DMS153 treated with DMSO at 0.1 percent for 48 hours (cell line): Measurements from ENCODE around the gene KCNK15.
A peak's percentile ranks its signal among the peaks of the same experiment; 100 is the strongest.
"Not testable (repeated sequence)": the region's sequence is repeated elsewhere in the genome, so short reads cannot be mapped to it uniquely, and the experiment has no call there.

Experiments used
- DNase-seq: peaks from one replicate; lab custom pipeline; 2025; ENCODE audit not compliant: unreplicated experiment; lab: John Stamatoyannopoulos, UW

The KCNK15 gene

DNA sequence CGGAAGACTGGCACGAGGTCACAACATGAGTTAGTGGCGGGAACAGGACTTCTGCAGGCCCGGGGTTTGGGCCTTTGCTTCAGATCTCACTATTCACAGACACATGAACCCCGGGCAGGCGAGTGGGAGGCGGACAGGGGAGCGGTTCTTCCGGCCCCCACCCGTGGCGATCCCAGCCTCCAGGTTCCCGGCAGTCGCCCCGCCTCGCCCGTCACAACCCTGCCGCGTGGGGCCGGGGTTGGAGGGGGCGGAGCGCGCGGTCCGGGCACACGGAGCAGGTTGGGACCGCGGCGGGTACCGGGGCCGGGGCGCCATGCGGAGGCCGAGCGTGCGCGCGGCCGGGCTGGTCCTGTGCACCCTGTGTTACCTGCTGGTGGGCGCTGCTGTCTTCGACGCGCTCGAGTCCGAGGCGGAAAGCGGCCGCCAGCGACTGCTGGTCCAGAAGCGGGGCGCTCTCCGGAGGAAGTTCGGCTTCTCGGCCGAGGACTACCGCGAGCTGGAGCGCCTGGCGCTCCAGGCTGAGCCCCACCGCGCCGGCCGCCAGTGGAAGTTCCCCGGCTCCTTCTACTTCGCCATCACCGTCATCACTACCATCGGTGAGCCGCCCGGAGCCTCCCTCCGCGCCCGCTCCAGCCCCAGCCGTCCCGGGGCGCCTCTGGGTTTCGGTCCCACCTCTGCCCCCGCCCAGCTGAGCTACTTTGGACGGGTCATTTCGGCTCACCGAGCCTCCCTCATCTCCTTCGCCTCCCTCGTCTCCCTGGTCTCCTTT, at the start of gene KCNK15:
TSS of gene KCNK15 (plus strand) at position 268 of the 769 bp plus-strand sequence. CDS start at position 314, 46 bp downstream.
- DNase-seq = no peak

DNA sequence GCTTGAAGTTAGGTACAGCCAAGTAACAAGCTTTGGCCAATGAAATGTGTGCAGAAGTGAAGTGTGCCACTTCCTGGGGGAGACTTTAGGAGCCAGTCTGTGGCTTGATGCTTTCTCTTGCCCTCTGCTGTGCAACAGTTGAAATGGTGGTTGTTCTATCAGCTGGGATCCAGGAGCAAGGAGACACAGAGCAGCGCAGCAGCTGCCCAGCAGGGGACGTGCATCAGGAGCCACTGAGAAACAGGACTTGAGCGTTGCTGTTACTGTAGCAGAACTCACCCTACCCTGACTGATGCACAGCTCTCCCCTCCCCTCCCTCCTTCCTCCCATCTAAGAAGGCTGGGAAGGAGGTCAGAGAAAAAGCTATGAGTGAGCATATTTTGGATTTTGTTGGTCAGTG, 49.4 kb upstream of the KCNK15 start:
- no peak for DNase-seq

DNA sequence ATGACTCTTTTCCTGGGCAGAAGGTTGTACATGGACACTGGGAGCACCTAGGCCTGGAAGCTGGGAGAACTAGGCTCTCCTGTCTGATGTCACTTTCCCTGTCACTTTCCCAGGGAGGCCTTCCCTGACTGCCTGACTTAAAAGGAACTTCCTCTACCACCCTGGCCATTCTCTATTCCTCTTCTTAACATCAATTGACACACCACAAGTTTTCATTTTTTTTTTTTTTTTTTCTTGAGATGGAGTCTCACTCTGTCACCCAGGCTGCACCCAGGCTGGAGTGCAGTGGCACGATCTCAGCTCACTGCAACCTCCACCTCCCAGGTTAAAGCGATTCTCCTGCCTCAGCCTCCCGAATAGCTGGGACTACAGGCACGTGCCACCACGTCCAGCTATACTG, 48.6 kb upstream of the KCNK15 start:
- DNase-seq = not testable (repeated sequence)

DNA sequence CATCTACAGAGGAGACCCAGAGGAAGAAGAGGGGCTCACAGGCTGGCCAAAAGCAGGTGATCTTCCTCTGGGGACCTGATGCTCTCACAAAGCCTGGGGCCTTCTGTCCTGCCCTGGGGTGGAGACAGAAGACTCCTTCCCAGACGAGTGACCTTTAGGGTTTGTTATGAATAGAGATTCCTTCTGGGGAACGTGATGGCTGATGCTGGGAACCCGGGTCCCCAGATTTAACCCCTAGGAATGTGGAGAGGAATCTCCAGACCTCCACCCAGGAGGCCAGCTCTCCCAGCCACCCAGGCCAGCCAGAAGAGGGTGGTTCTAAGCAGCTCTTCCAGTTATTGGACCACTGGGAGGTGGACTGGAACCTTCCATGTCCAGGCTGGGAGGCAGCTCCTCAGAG, 47.3 kb upstream of the KCNK15 start:
- DNase-seq = no peak

DNA sequence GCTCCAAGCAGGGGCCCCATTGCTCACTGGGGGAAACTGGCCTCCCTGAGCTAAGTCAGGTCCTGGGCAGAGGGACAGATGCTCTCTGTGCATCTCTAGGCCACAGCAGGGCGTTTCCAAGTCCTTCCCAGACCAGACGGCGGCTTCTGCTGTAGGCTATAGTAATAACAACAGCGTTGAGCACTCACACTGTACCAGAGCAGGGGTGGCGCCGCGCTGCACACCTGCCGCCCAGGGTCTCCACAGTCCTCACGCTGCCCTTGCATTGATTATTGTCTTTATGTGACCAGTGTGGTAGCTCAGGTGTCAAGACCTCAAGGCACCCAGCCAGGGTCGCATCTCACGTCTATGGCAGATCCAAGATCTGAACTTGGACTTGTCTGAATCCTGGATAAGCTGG, 45.4 kb upstream of the KCNK15 start:
- DNase-seq = peak; percentile 21

DNA sequence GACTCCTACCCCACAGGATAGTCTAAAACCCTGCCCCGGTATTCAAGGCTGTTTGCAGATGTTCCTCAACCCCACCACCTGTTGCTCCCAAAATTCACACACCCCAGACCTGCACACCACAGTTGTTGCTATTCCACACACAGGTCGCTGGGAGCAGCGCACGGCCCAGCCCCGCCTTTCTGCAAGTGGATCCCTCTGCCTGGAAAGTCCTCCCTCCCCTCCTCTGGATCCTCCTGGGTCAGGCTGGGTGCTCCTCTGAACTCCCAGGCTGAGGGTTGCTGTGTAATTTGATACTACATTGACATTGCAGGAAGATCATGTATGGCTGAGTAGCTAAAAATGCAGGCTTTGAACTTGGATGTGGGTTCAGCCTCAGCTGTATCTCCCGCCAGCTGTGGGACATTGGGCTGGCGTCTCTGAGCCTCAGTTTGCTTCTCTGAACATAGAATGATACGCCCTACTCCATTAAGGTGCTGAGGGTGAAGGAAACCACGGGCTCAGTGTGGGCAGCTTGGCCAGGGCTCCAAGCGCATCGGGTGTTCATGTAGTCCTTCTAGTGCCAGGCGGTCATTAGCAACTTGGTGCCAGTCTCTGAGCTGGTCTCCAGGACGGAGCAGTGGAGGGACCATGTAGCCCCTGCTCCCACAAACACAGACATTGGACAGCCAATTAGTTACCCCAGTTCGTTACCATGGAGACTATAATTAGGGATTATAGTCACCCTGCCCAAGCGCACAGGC, 44.4 kb upstream of the KCNK15 start:
- peak; percentile 18 for DNase-seq

DNA sequence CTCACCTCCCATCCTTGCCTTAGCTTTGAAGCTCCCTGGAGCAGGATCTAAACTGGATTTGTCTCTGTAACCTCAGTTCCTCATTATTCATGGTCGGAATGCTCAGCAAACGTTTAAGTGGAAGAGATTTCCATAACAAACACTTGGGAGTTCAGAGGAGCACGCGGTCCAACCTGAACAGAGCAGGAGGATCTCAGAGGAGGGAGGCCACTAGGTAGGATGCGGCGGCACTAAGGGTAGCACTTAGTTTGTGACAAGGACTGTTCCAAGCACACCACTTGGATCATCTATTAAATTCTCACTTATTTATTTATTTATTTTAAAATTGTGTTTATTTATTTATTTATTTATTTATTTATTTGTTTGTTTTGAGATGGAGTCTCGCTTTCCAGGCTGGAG, 43.8 kb upstream of the KCNK15 start:
- DNase-seq = no peak

DNA sequence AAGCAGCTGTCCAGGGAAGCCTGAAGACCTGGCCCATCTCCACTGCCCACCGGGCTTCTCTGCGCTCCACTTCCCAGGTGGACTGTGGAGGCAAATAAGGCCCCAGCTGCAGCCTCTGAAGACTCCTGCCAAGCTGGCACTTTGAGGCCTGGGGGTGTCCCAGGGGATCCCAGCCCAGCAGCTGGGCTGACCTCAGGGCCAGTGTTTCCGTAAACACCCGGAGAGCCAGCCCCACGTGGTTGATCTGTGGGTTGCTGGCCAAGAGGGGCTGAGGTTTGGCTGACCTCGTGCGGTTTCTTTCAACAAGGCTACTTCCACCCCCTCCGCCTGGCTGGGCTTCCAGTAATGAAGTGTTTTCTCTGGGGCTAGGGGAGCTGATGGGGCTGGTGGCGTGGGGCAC, 42.9 kb upstream of the KCNK15 start:
- no peak for DNase-seq

DNA sequence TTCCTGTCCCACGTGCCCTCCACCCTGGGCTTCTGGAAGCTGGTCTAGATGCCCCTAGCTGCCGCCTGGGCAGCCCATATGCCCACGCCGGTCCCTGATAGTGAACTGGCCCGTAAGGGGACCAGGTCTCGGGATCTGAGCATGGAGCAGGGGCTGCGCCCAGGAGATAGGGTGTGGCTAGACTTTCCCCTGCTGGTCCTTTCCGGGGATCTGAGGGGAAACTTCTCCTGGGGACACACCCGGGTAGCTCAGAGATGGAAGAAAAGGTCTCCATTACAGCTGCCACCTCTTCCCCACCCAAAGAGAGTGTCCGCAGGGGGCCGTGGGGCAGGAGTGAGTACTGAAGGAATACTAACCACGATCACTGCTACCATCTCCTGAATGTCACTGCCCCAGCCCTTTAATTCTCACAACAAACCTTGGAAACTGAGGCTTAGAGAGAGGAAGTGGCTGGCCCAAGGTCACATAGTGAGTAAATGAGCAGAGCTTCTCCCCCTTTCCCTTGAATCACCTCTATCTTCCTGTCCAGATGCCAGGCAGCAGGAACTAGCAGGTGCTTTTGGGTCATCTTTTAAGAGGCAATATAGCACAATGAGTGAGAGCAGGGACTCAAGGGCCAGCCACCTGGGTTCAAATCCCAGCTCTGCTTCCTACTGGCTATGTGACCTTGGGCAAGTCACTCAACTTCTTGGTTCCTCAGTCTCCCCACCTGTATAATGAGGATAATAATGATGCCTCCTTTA, 42.3 kb upstream of the KCNK15 start:
- DNase-seq = no peak

DNA sequence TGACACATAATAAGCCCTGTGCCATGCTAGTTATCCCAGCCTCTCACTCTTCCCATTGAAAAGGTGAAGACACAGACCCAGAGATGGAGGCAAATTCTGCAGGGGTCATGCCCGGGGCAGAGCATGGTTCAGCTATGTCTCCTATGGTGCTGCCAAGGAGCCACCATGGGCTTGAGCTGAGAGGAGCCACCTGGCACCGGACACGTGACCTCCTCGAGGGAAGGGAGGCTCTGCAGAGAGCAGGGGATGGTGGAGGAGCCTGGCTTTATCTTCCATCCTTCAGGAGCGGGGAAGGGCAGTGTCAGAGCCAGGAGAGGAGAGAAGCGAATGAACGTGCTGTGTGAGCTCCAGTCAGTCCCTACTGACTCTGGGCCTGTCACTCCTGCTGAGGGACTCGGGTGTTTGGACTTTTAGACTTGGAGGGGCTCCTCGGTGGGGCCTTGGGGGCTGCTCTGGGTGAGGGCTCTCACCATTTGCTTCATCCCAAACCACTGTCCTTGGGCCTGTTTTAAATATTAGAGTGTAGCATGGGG, 41.6 kb upstream of the KCNK15 start:
- no peak for DNase-seq

DNA sequence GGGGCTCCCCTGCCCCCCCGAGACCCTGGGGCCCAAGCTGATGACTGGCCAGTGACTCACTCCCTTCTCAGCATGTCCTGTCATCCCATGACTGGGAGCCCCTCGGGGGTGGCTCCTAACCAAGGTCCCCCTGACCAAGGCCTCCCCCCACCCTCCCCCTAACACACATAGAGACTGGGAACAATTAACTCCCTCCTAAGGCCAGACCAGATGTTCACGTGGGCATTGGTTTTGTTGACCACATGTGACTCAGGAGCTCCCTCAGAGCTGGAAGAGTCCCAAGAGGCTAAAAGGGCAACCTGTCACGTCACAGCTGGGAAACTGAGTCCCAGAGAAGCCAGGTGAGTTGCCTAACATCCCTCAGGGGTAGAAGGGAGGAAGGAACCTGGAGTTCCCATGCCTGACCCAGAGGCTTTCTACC, 41.1 kb upstream of the KCNK15 start:
- no peak for DNase-seq

DNA sequence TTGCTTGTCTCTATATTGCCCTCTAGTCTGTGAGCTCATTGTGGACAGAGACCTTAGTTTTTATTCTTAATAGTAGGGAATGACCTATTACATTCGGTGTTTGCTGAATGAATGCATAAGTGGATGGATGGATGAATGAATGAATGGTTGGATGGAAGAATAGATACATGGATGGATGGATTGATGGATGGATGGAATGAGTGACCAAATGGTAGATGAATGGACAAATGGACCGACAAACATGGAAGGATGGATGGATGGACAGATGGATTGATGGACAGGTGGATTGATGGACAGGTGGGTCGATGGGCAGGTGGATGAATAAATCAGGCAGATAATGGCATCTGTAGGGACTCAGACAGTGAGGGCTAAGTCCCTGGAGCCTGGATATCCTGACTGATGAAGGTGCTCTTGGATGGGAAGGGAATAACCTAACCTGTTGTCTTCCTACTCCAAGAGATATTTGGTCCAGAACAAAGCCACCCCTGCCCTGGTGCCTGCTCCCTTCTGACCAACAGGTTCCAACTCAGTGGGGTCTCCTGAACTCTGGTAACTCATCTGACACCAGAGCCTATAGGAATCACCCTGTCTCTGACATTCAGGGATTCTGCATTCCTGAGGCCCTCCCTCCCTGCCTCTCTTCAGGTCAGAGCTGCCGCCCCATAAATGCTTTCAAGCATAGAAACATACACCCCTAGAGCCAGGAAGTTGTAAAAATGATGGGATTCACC, 40.1 kb upstream of the KCNK15 start:
- no peak for DNase-seq

DNA sequence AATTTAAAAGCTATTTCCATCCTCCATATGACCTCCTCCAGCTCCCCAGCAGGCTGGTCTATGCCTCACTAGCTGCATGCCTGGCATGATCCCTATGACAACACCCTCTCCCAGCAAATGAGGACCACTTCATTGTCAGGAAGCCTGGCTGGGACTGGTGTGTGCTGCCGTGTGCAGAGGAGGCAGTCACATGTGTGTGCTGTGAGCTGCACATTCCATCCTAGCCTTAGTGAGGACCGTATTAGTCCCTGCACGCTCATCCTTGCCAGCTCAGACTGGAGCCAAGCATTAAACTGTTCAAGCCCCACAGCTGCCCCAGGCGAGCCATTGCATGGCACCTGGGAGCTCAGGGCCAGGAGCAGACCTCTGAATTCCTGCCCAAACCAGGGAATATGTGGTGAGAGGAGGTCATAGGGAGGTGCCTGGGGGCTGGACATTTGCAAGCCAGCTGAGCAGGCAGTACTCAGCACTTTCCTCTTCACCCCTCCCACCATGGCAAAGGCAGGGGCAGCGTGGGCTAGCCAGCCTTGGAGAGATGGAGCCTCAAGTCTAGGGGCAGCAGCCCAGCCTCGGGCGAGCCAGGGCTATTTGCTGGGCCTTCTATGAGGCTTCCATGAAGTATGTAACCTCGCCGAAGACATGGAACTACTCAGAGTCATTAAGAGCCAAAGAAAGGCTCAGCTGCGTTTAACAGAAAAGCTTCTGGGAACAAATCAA, 39.2 kb upstream of the KCNK15 start:
- no peak for DNase-seq

DNA sequence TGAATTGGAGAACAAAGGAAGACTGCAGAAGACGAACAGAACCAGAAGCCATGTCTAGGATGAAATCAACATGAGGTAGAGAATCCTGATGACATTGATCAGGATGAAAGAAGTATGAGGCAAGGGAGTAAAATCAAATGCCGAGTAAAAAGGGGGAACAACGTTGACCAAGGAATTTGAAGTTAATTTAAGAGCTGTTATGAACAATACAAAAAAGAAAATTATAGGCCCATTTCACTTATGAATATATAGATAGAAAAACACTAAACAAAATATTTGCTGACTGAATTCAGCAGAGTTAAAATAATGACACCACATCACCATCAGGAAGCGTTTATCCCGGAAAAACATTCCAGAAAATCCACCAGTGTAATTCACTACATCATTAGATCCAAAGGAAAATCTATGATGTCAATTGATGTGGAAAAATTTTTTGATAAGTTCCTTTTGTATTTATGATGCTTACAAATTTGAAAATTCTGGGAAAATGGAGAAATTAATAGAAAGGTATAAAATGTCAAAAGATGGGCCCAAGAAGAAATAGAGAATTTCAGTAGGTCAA, 38.6 kb upstream of the KCNK15 start:
- no peak for DNase-seq

DNA sequence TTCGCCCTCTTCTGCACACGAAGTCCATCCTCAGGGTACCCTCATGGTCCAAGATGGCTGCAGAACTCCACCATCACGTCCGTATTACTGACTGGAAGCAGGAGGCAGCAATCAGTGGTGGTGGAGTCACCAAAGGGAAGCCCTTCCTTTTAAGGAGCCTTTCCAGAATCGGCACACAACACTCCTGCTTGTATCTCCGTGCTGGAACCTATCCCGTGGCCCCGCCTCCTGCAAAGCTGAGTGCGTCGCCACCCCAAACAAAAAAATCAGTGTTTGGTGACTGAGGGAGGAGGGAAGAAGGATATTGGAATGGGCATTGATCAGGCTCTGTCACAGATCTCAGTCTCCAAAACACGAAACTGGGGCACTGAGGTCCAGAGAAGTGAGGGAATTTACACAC, 36.3 kb upstream of the KCNK15 start:
- DNase-seq = no peak

DNA sequence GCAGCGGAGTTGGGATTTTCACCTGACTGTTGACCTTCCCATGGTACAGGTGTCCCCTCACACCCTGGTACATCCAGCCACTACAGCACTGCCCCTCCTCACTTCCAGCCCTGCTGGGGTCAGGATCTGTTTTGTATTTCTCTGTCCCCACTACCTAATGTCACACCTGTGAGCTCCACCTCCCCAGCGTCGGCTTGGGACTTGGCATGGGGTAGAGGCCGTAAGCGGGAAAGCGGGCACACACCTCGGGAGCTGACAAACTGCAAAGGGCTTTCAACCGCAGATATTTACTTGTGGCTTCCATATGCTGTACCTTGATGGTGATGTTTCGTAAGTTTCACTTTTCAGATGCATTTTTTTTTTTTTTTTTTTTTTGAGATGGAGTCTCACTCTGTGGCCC, 35.9 kb upstream of the KCNK15 start:
- DNase-seq = no peak

DNA sequence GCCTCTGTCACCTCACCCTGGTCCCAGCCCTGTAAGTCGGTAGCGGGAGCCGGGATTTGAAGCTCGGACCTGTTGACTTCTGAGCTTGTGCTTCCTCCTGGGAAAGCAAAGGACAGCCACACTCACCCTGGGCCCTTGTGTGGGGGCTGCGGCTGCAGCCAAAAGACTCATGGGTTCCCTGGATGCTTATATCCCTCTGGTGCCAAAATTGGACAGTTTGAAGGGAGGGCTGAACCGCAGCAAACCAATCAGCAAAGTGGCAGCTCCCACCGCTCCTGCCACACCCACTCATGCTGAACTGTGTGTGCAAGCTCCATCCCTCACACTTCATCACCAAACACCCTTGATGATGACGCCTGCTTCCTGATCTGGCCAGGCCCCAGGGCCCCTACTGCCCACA, 34.4 kb upstream of the KCNK15 start:
- DNase-seq = no peak

DNA sequence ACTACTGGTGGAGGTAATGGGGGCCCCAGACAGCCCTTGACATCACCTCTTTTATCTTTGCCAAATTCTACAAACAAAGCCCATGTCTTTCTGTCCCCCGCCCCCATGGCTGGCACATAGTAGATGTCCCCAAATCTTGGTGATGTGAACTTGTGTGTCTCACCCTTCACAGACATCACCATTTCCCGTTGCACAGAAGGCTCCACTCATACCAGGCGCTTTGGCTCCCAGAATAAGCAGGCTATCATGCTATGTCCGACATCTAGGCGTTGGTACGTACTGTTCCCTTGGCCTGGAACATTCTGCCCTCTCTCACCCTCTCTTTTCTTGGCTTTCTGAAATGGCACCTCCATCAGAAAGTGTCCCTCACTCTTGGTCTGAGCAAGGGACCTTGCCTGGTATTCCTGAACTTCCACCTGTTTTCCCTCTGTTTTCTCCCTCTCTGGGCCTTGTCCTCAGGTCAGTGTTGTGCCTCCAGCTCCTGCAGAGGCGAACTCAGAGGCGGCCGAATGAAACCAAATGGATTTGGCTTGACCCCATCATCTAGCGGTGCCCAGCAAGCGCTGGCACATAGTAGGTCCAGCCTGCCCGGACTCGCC, 31.5 kb upstream of the KCNK15 start:
- no peak for DNase-seq

DNA sequence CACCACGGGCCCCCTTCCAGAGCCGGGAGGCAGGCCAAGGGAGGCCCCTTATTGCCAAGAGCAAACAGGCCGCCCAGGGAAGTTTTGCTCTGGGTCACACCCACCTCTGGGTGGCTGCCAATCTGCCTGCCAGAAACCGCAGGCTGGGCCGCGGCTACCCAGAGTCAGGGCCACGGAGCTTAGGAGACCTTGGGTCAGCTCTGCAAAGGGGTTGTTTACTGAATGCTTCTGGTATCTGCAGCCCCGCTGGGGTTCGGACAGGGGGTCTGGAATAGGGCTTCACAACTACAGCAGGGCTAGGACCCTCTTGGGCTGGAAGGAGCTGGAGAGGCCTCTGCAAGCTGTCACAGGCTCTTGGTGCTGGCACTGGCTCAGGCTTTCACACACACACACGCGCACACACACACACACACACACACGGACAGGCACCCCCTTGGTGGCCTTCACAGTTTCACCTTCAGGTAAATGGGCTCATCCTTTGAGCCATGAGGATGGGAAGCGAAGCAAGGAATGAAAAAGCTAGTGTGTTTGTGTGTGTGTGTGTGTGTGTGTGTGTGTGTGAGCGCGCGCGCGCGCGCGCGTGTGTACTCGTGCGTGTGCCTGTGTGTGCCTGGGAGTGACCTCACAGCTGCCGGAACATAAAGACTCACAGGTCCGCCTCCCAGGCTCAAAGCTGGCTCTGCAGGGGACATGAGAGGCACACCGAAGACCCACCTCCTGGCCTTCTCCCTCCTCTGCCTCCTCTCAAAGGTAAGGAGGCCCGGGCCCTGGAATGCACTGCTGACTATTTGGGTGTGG, 30.8 kb upstream of the KCNK15 start, which contains the start of gene CCN5:
TSS of gene CCN5 (plus strand) at position 669 of the 798 bp plus-strand sequence. CDS start at position 691, 22 bp downstream.
- peak; percentile 32 for DNase-seq
